ENCODE results near the gene SMCHD1. TPM values are rescaled to one million over a fixed set of nuclear protein-coding genes. Genes with fewer than 3 reads are reported as not detected.

Gene SMCHD1
- total RNA-seq, 1 experiment from 2014 or later = 33.0 TPM

GRCh38 chr18:2839202-2839601, 183.7 kb downstream of the SMCHD1 start:
- DNase-seq (ENCODE audit: low spot score) (no peak), ATAC-seq (no peak)
- Mint-ChIP-seq H3K9me3 (peaks cover 17% of the 10 kb centered on the region), H3K27ac (no peak overlapping the region), H3K27me3 (ENCODE audit: low read depth) (peaks cover 18% of the 10 kb centered on the region), H3K4me1 (no peaks in the 10 kb centered on the region), H3K4me3 (no peak overlapping the region), H3K36me3 (peaks cover 6% of the 10 kb centered on the region)
- ChIA-PET CTCF (no interaction called here), POLR2A (no interaction called here)
- TF ChIP-seq ZSCAN18 (CRISPR knock-in tag; IDR thresholded peaks at IDR 0.05) = no peak
- no peak for TF ChIP-seq ZNF532 (CRISPR knock-in tag; IDR thresholded peaks at IDR 0.05; ENCODE audit: borderline replicate concordance)
- TF ChIP-seq NFATC4 (CRISPR knock-in tag; IDR thresholded peaks at IDR 0.05) = no peak
- no peak for TF ChIP-seq HMGA2 (CRISPR knock-in tag; IDR thresholded peaks at IDR 0.05)
- no peak for TF ChIP-seq TCF7 (CRISPR knock-in tag; IDR thresholded peaks at IDR 0.05; ENCODE audit: low read depth)
- TF ChIP-seq NR3C1 (CRISPR knock-in tag; conservative IDR thresholded peaks at IDR 0.05; ENCODE audit: low read depth) = no peak
- TF ChIP-seq KAT7 (CRISPR knock-in tag; IDR thresholded peaks at IDR 0.05; ENCODE audit: borderline replicate concordance) = no peak
- TF ChIP-seq E2F5 (CRISPR knock-in tag; IDR thresholded peaks at IDR 0.05) = no peak

- Mint-ChIP-seq H3K27ac (no peak overlapping the region), H3K4me1 (no peaks in the 10 kb centered on the region), H3K9me3 (peaks cover 14% of the 10 kb centered on the region), H3K27me3 (ENCODE audit: low read depth) (peaks cover 31% of the 10 kb centered on the region), H3K36me3 (peaks cover 6% of the 10 kb centered on the region), H3K4me3 (no peak overlapping the region)
- ATAC-seq (no peak), DNase-seq (ENCODE audit: low spot score) (no peak)
- POLR2A ChIA-PET = no interaction called here
- CTCF ChIA-PET = no interaction called here
- TF ChIP-seq ATF6 (CRISPR knock-in tag; IDR thresholded peaks at IDR 0.05) = no peak
- no peak for TF ChIP-seq USF1 (CRISPR knock-in tag; IDR thresholded peaks at IDR 0.05)
- TF ChIP-seq NFATC4 (CRISPR knock-in tag; IDR thresholded peaks at IDR 0.05) = no peak
- no peak for TF ChIP-seq SP1 (CRISPR knock-in tag; conservative IDR thresholded peaks at IDR 0.05)
- no peak for TF ChIP-seq ZNF138 (CRISPR knock-in tag; conservative IDR thresholded peaks at IDR 0.05)
- no peak for TF ChIP-seq ELF4 (CRISPR knock-in tag; IDR thresholded peaks at IDR 0.05; ENCODE audit: low read depth)
- TF ChIP-seq ZNF425 (CRISPR knock-in tag; conservative IDR thresholded peaks at IDR 0.05) = no peak
- TF ChIP-seq HMGXB4 (CRISPR knock-in tag; IDR thresholded peaks at IDR 0.05) = no peak
- no peak for TF ChIP-seq ATF3 (CRISPR knock-in tag; conservative IDR thresholded peaks at IDR 0.05)
- TF ChIP-seq PREB (CRISPR knock-in tag; IDR thresholded peaks at IDR 0.05; ENCODE audit: borderline replicate concordance) = no peak
- no peak for TF ChIP-seq NR3C1 (CRISPR knock-in tag; conservative IDR thresholded peaks at IDR 0.05; ENCODE audit: low read depth)
- no peak for TF ChIP-seq ATF1 (CRISPR knock-in tag; IDR thresholded peaks at IDR 0.05)
- no peak for TF ChIP-seq TP53 (CRISPR knock-in tag; IDR thresholded peaks at IDR 0.05)
- TF ChIP-seq IRF2 (CRISPR knock-in tag; IDR thresholded peaks at IDR 0.05; ENCODE audit: borderline replicate concordance, low read depth) = no peak
Observed at GRCh38 chr18:2840521-2840920, 185.0 kb downstream of the SMCHD1 start.
